Endothelial cell of umbilical vein (primary cell): ENCODE data around the gene TMIGD3. TPM values are rescaled to one million over a fixed set of nuclear protein-coding genes. Genes with fewer than 3 reads are reported as not detected.

Experiments used
- BruUV-seq: library from RNA; stranded (reverse); fragments of 400-500 nt; replicated peaks from 2 replicates; lab custom pipeline; 2021; lab: Mats Ljungman, UMichigan
- CTCF ChIA-PET: fragments of 300-600, 350-600 bp; sonication (Branson Sonifier 250); formaldehyde crosslinking; loops from one replicate; lab custom pipeline; 2021; ENCODE audit warnings: antibody characterized with exemption, inconsistent platforms; lab: Charles Lee
- POLR2A ChIA-PET: fragments of 300-600, 350-600 bp; sonication (Branson Sonifier 250); formaldehyde crosslinking; loops from one replicate; lab custom pipeline; 2021; ENCODE audit warnings: antibody characterized with exemption, inconsistent platforms; lab: Charles Lee
- DNase-seq: peaks from one replicate; pipeline ENCODE4 v3.0.0-alpha.2; 2011; ENCODE audit warnings: low read depth, low spot score
- FAIRE-seq: peaks from 2 replicates; lab custom pipeline; 2011; peaks lifted over from hg19 to GRCh38; lab: Jason Lieb, UNC
- H2AFZ ChIP-seq: 2 replicates; pipeline ENCODE4 v1.6.0; 2012; ENCODE audit warnings: low read depth, low read length, control low read depth, inconsistent platforms
- H3K27ac ChIP-seq: 2 replicates; pipeline ENCODE4 v1.5.1; 2011; ENCODE audit warnings: low read depth, mild to moderate bottlenecking, control low read depth, low read length, moderate library complexity; ENCODE audit not compliant: insufficient read depth
- H3K27me3 ChIP-seq, 2 experiments: 2 replicates each; pipeline versions ENCODE4 v1.6.0 to v1.6.1; 2011; ENCODE audit warnings: low read length in 2 of 2, mixed read lengths in 1 of 2; ENCODE audit not compliant: control insufficient read depth in 2 of 2, insufficient read depth in 2 of 2
- H3K36me3 ChIP-seq, 2 experiments: 2 replicates in 1 of 2; 3 replicates in 1 of 2; pipeline ENCODE4 v1.5.1; 2011; ENCODE audit warnings: low read length in 2 of 2, mild to moderate bottlenecking in 1 of 2, moderate library complexity in 1 of 2; ENCODE audit not compliant: control insufficient read depth in 2 of 2, insufficient read depth in 2 of 2; ENCODE audit errors: extremely low read depth in 1 of 2
- H3K4me1 ChIP-seq: 3 replicates; pipeline ENCODE4 v1.5.1; 2011; ENCODE audit warnings: mild to moderate bottlenecking, low read length; ENCODE audit not compliant: control insufficient read depth, insufficient read depth; ENCODE audit errors: extremely low read depth
- H3K4me2 ChIP-seq: 2 replicates; pipeline ENCODE4 v1.6.1; 2011; ENCODE audit warnings: low read length, control low read depth, mixed read lengths; ENCODE audit not compliant: insufficient read depth
- H3K4me3 ChIP-seq, 3 experiments: fragments of 200-600 bp in 1 of 3; sonication (generic), shearing (Covaris generic) in 1 of 3; replicated peaks in 1 of 3; 2 replicates each; pipeline ENCODE4 v1.5.1; 2011 to 2016; ENCODE audit warnings: control low read depth in 3 of 3, low read length in 3 of 3, mild to moderate bottlenecking in 2 of 3, inconsistent platforms in 1 of 3, low read depth in 1 of 3, moderate library complexity in 1 of 3; ENCODE audit not compliant: insufficient read depth in 1 of 3
- H3K79me2 ChIP-seq: 2 replicates; pipeline ENCODE4 v1.6.0; 2012; ENCODE audit warnings: low read length, inconsistent platforms; ENCODE audit not compliant: control insufficient read depth, insufficient read depth
- H3K9ac ChIP-seq: replicated peaks from 2 replicates; pipeline ENCODE3; 2011; ENCODE audit warnings: low read length, control low read depth; ENCODE audit not compliant: insufficient read depth; ENCODE audit errors: extremely low read depth
- H3K9me1 ChIP-seq: replicated peaks from 3 replicates; pipeline ENCODE4 v1.6.0; 2011; ENCODE audit warnings: mild to moderate bottlenecking, low read length; ENCODE audit not compliant: control insufficient read depth, insufficient read depth; ENCODE audit errors: extremely low read depth
- H3K9me3 ChIP-seq: replicated peaks from 2 replicates; pipeline ENCODE4 v1.5.1; 2012; ENCODE audit warnings: low read length, inconsistent platforms; ENCODE audit not compliant: control insufficient read depth, insufficient read depth
- H4K20me1 ChIP-seq: replicated peaks from 2 replicates; pipeline ENCODE3; 2011; ENCODE audit warnings: mild to moderate bottlenecking, low read length; ENCODE audit not compliant: control insufficient read depth, insufficient read depth; ENCODE audit errors: extremely low read depth
- CTCF ChIP-seq, 2 donors: IDR thresholded peaks; 1 replicate in 1 of 2; 2 replicates in 1 of 2; pipeline ENCODE4 v1.5.1; 2011; ENCODE audit warnings: low read length in 2 of 2, mild to moderate bottlenecking in 2 of 2, moderate library complexity in 2 of 2, control low read depth in 1 of 2, inconsistent platforms in 1 of 2, low read depth in 1 of 2; ENCODE audit not compliant: insufficient read depth in 1 of 2; ENCODE audit errors: extremely low read depth in 1 of 2
- EZH2 ChIP-seq: IDR thresholded peaks from 2 replicates; pipeline ENCODE4 v1.6.1; 2012; ENCODE audit warnings: borderline replicate concordance, low read depth, mild to moderate bottlenecking, moderate library complexity, low read length, inconsistent platforms; ENCODE audit not compliant: severe bottlenecking
- FOS ChIP-seq: IDR thresholded peaks from 2 replicates; pipeline ENCODE4 v1.6.1; 2011; ENCODE audit warnings: mild to moderate bottlenecking, low read length, moderate library complexity, borderline replicate concordance; ENCODE audit not compliant: insufficient read depth
- GATA2 ChIP-seq: IDR thresholded peaks from 2 replicates; pipeline ENCODE4 v1.7.0; 2011; ENCODE audit warnings: low read depth, mild to moderate bottlenecking, moderate library complexity, mixed read lengths, low read length; ENCODE audit not compliant: insufficient read length, insufficient read depth
- JUN ChIP-seq: IDR thresholded peaks from 2 replicates; pipeline ENCODE4 v1.6.1; 2011; ENCODE audit warnings: borderline replicate concordance, low read depth; ENCODE audit not compliant: insufficient read length, insufficient read depth
- MAX ChIP-seq: IDR thresholded peaks from 2 replicates; pipeline ENCODE4 v1.6.1; 2011; ENCODE audit not compliant: insufficient read depth, insufficient read length
- MYC ChIP-seq: IDR thresholded peaks from one replicate; pipeline ENCODE4 v1.6.1; 2011; ENCODE audit warnings: mild to moderate bottlenecking, low read depth, low read length
- POLR2A ChIP-seq: IDR thresholded peaks from 2 replicates; pipeline ENCODE4 v1.6.1; 2012; ENCODE audit warnings: low read depth, mild to moderate bottlenecking, control low read depth, low read length
- POLR2AphosphoS5 ChIP-seq: IDR thresholded peaks from 2 replicates; pipeline ENCODE4 v1.6.1; 2012; ENCODE audit warnings: low read depth, mild to moderate bottlenecking, control low read depth, low read length, moderate library complexity; ENCODE audit not compliant: insufficient read depth
- dilution Hi-C: fragments of 300-500 bp; cut with MboI; formaldehyde crosslinking; loops from one replicate; pipeline ENCODE4 v1.15.0; 2019; ENCODE audit warnings: low sequenced_read_pairs; ENCODE audit not compliant: extremely low pct_ligation_motif_present
- intact Hi-C: fragments of 100-400 bp; cut with micrococcal nuclease; formaldehyde crosslinking; loops from one replicate; pipeline ENCODE4 v1.10.0; 2022
- polyA plus RNA-seq, 4 experiments: library from polyadenylated mRNA; depleted of rRNA in 3 of 4; stranded (reverse) in 3 of 4; unstranded in 1 of 4; fragments of >200 nt; gene quantifications; 2 replicates each; pipeline versions ENCODE4 v1.2.1 to v1.2.3, GENCODE V29; 2011 to 2012; ENCODE audit warnings: missing spikeins in 1 of 4
- total RNA-seq: library from RNA; stranded (reverse); gene quantifications from 2 replicates; pipeline ENCODE4 v1.2.3, GENCODE V29; 2021

TMIGD3 gene
- total and polyA plus RNA-seq, 2 donors (not counting 3 experiments of a cell fraction or from before 2014, with no cell fraction given) = 0.07 to 0.49 TPM

- H3K27ac ChIP-seq = no peak overlapping the region
- ChIA-PET CTCF (interaction anchor here (1.2 to 5.3 kb wide), 3 partner anchors 8 to 18 kb away, joined by 3 to 39 read pairs (median 28); no protein-coding TSS in a partner anchor), POLR2A (interaction anchor here (1.2 kb wide), 1 partner anchor 9 kb away, joined by 3 read pairs; no protein-coding TSS in a partner anchor)
- no peaks in the 10 kb centered on the region for H3K79me2 ChIP-seq
- H3K27me3 ChIP-seq = peaks cover 13 to 19% of the 10 kb centered on the region in 2 experiments
- TF ChIP-seq GATA2 (no peak), MYC (no peak), CTCF (IDR thresholded peaks at IDR 0.05; ENCODE audit: extremely low read depth in 1 of 2, insufficient read depth in 1 of 2, low read depth in 1 of 2, low read length in 2 of 2) (no peak), FOS (peak; percentile 45), POLR2A (no peak), JUN (peak; percentile 20), EZH2 (no peak), MAX (no peak), POLR2AphosphoS5 (no peak)
- FAIRE-seq (peak; percentile 55), DNase-seq (no peak)
- dilution Hi-C loops (no loop called here), intact Hi-C loops (no loop called here)
- H3K4me1 ChIP-seq = no peaks in the 10 kb centered on the region
- H3K9me1 ChIP-seq = no peaks in the 10 kb centered on the region
- no TSS peak for BruUV-seq
- H3K36me3 ChIP-seq = no peaks in the 10 kb centered on the region
- H3K9me3 ChIP-seq = no peaks in the 10 kb centered on the region
- H3K9ac ChIP-seq = no peak overlapping the region
- no peak overlapping the region for H2AFZ ChIP-seq
- H4K20me1 ChIP-seq = no peaks in the 10 kb centered on the region
- H3K4me2 ChIP-seq = no peak overlapping the region
- no peak overlapping the region for H3K4me3 ChIP-seq
These were observed 4.2 kb downstream of the TMIGD3 start for GRCh38 chr1:111499026-111499785.
